Activated naive CD4-positive, alpha-beta T cell treated with anti-CD3 and anti-CD28 coated beads, Interleukin-2, amount 50 U/mL, for 24 hours (primary cell): ENCODE measurements around the gene PPP1R3E.

ENCODE experiments used
- H3K27ac Mint-ChIP-seq: one replicate; pipeline ENCODE4 v1.8.0; 2021; ENCODE audit warnings: mild to moderate bottlenecking, mixed read lengths
- H3K27me3 Mint-ChIP-seq: one replicate; pipeline ENCODE4 v1.8.0; 2021; ENCODE audit warnings: mixed read lengths
- H3K36me3 Mint-ChIP-seq: one replicate; pipeline ENCODE4 v1.8.0; 2021; ENCODE audit warnings: mixed read lengths
- H3K4me1 Mint-ChIP-seq: one replicate; pipeline ENCODE4 v1.8.0; 2021; ENCODE audit warnings: mixed read lengths
- H3K4me3 Mint-ChIP-seq: one replicate; pipeline ENCODE4 v1.8.0; 2021; ENCODE audit warnings: mild to moderate bottlenecking, mixed read lengths
- H3K9me3 Mint-ChIP-seq: one replicate; pipeline ENCODE4 v1.8.0; 2021; ENCODE audit warnings: mixed read lengths

PPP1R3E gene

GRCh38 chr14:23307146-23307530, 4.5 kb upstream of the PPP1R3E start:
- Mint-ChIP-seq H3K4me1 (peaks cover 8% of the 10 kb centered on the region), H3K27me3 (peaks cover 21% of the 10 kb centered on the region), H3K27ac (no peak overlapping the region), H3K4me3 (no peak overlapping the region), H3K9me3 (no peaks in the 10 kb centered on the region), H3K36me3 (no peaks in the 10 kb centered on the region)

- H3K27ac Mint-ChIP-seq = no peak within 1 kb of the TSS
- peaks cover 8% of the 10 kb centered on the region for H3K4me1 Mint-ChIP-seq
- no peaks in the 10 kb centered on the region for H3K36me3 Mint-ChIP-seq
- no peaks in the 10 kb centered on the region for H3K9me3 Mint-ChIP-seq
- peaks cover 21% of the 10 kb centered on the region for H3K27me3 Mint-ChIP-seq
- H3K4me3 Mint-ChIP-seq = no peak within 1 kb of the TSS
These were observed 3.9 kb upstream of the PPP1R3E start, which contains the start of gene BCL2L2 for GRCh38 chr14:23306412-23307145. Gene BCL2L2 (plus strand): TSS chr14:23306833. CDS start chr14:23307768, 935 bp downstream.

GRCh38 chr14:23301969-23302289, 730 bp downstream of the PPP1R3E start:
- peaks cover 30% of the 10 kb centered on the region for H3K4me1 Mint-ChIP-seq
- H3K27me3 Mint-ChIP-seq = peaks cover 7% of the 10 kb centered on the region
- peak overlapping the region; percentile 98 for H3K4me3 Mint-ChIP-seq
- H3K9me3 Mint-ChIP-seq = no peaks in the 10 kb centered on the region
- H3K27ac Mint-ChIP-seq = peak overlapping the region; percentile 97
- H3K36me3 Mint-ChIP-seq = peaks cover 2% of the 10 kb centered on the region

GRCh38 chr14:23301288-23301968, 1.2 kb downstream of the PPP1R3E start:
- H3K9me3 Mint-ChIP-seq = no peaks in the 10 kb centered on the region
- peak overlapping the region; percentile 98 for H3K4me3 Mint-ChIP-seq
- H3K27ac Mint-ChIP-seq = peak overlapping the region; percentile 97
- H3K27me3 Mint-ChIP-seq = peaks cover 7% of the 10 kb centered on the region
- peaks cover 31% of the 10 kb centered on the region for H3K4me1 Mint-ChIP-seq
- peaks cover 2% of the 10 kb centered on the region for H3K36me3 Mint-ChIP-seq

GRCh38 chr14:23300687-23301223, 1.9 kb downstream of the PPP1R3E start:
- peak overlapping the region; percentile 91 for H3K4me3 Mint-ChIP-seq
- H3K4me1 Mint-ChIP-seq = peaks cover 31% of the 10 kb centered on the region
- H3K27ac Mint-ChIP-seq = peak overlapping the region; percentile 91
- peaks cover 4% of the 10 kb centered on the region for H3K27me3 Mint-ChIP-seq
- H3K36me3 Mint-ChIP-seq = peaks cover 2% of the 10 kb centered on the region
- no peaks in the 10 kb centered on the region for H3K9me3 Mint-ChIP-seq

GRCh38 chr14:23299986-23300686, 2.5 kb downstream of the PPP1R3E start:
- peaks cover 4% of the 10 kb centered on the region for H3K27me3 Mint-ChIP-seq
- no peaks in the 10 kb centered on the region for H3K9me3 Mint-ChIP-seq
- H3K27ac Mint-ChIP-seq = peak overlapping the region; percentile 30
- peaks cover 34% of the 10 kb centered on the region for H3K4me1 Mint-ChIP-seq
- peaks cover 2% of the 10 kb centered on the region for H3K36me3 Mint-ChIP-seq
- H3K4me3 Mint-ChIP-seq = peak overlapping the region; percentile 91

- no peaks in the 10 kb centered on the region for H3K27me3 Mint-ChIP-seq
- no peaks in the 10 kb centered on the region for H3K9me3 Mint-ChIP-seq
- no peak overlapping the region for H3K4me3 Mint-ChIP-seq
- peaks cover 40% of the 10 kb centered on the region for H3K4me1 Mint-ChIP-seq
- no peak overlapping the region for H3K27ac Mint-ChIP-seq
- peaks cover 2% of the 10 kb centered on the region for H3K36me3 Mint-ChIP-seq
These were observed 3.3 kb downstream of the PPP1R3E start for GRCh38 chr14:23299211-23299957.

- Mint-ChIP-seq H3K9me3 (no peaks in the 10 kb centered on the region), H3K4me3 (no peak overlapping the region)
These were observed 4.9 kb downstream of the PPP1R3E start for GRCh38 chr14:23297611-23298277.

GRCh38 chr14:23297096-23297495, 5.6 kb downstream of the PPP1R3E start:
- no peaks in the 10 kb centered on the region for H3K9me3 Mint-ChIP-seq
- peaks cover 2% of the 10 kb centered on the region for H3K36me3 Mint-ChIP-seq
- no peak overlapping the region for H3K27ac Mint-ChIP-seq
- no peaks in the 10 kb centered on the region for H3K27me3 Mint-ChIP-seq
- H3K4me3 Mint-ChIP-seq = no peak overlapping the region
- peaks cover 34% of the 10 kb centered on the region for H3K4me1 Mint-ChIP-seq

More at GRCh38 chr14:23297611-23298277, 4.9 kb downstream of the PPP1R3E start:
- Mint-ChIP-seq H3K4me1 (peaks cover 37% of the 10 kb centered on the region), H3K36me3 (peaks cover 2% of the 10 kb centered on the region), H3K27me3 (no peaks in the 10 kb centered on the region), H3K27ac (no peak overlapping the region)

GRCh38 chr14:23296012-23296777, 6.5 kb downstream of the PPP1R3E start:
- no peak overlapping the region for H3K4me3 Mint-ChIP-seq
- peaks cover 34% of the 10 kb centered on the region for H3K4me1 Mint-ChIP-seq
- no peaks in the 10 kb centered on the region for H3K27me3 Mint-ChIP-seq
- H3K9me3 Mint-ChIP-seq = no peaks in the 10 kb centered on the region
- H3K27ac Mint-ChIP-seq = no peak overlapping the region
- H3K36me3 Mint-ChIP-seq = peaks cover 2% of the 10 kb centered on the region

- Mint-ChIP-seq H3K9me3 (no peaks in the 10 kb centered on the region), H3K36me3 (peaks cover 2% of the 10 kb centered on the region), H3K4me3 (peak overlapping the region; percentile 6), H3K27me3 (no peaks in the 10 kb centered on the region), H3K4me1 (peaks cover 27% of the 10 kb centered on the region), H3K27ac (peak overlapping the region; percentile 59)
These were observed 7.7 kb downstream of the PPP1R3E start for GRCh38 chr14:23294734-23295561.

- peak overlapping the region; percentile 94 for H3K27ac Mint-ChIP-seq
- no peaks in the 10 kb centered on the region for H3K9me3 Mint-ChIP-seq
- H3K36me3 Mint-ChIP-seq = peaks cover 3% of the 10 kb centered on the region
- peaks cover 32% of the 10 kb centered on the region for H3K4me1 Mint-ChIP-seq
- no peaks in the 10 kb centered on the region for H3K27me3 Mint-ChIP-seq
- H3K4me3 Mint-ChIP-seq = peak overlapping the region; percentile 99
These were observed 15.7 kb downstream of the PPP1R3E start for GRCh38 chr14:23286902-23287479.
